GM19043 (cell line): ENCODE measurements around the gene P2RX3.

ENCODE experiments used
- ATAC-seq: cut with Tn5 transposase; IDR thresholded peaks from one replicate; pipeline ENCODE4 v1.9.1; 2021; ENCODE audit warnings: low read depth; ENCODE audit not compliant: unreplicated experiment

Gene P2RX3

GRCh38 chr11:57368106-57368844 lies 30.1 kb downstream of the P2RX3 start:
- ATAC-seq = no peak

GRCh38 chr11:57368845-57369232 lies 30.7 kb downstream of the P2RX3 start:
- ATAC-seq = no peak

- ATAC-seq = no peak
These were observed 32.1 kb downstream of the P2RX3 start for GRCh38 chr11:57370251-57370650.

- no peak for ATAC-seq
These were observed 32.8 kb downstream of the P2RX3 start for GRCh38 chr11:57370941-57371340.

GRCh38 chr11:57373146-57373545 lies 35.0 kb downstream of the P2RX3 start:
- no peak for ATAC-seq

GRCh38 chr11:57374966-57375365 lies 36.8 kb downstream of the P2RX3 start:
- ATAC-seq = no peak

- ATAC-seq = no peak
These were observed 37.3 kb downstream of the P2RX3 start for GRCh38 chr11:57375490-57375889.

GRCh38 chr11:57376095-57377090 lies 38.2 kb downstream of the P2RX3 start:
- no peak for ATAC-seq

GRCh38 chr11:57377107-57377506 lies 39.0 kb downstream of the P2RX3 start:
- no peak for ATAC-seq

- no peak for ATAC-seq
These were observed 40.0 kb downstream of the P2RX3 start for GRCh38 chr11:57378186-57378585.

GRCh38 chr11:57379732-57380131 lies 41.6 kb downstream of the P2RX3 start:
- no peak for ATAC-seq

- ATAC-seq = no peak
These were observed 42.8 kb downstream of the P2RX3 start, which contains the start of gene PRG3 for GRCh38 chr11:57380975-57381374. TSS of gene PRG3 (minus strand) at chr11:57381150. CDS start at chr11:57380708, 442 bp downstream.

- ATAC-seq = no peak
These were observed 48.2 kb downstream of the P2RX3 start for GRCh38 chr11:57386178-57386940.

GRCh38 chr11:57387289-57388030 lies 49.3 kb downstream of the P2RX3 start:
- ATAC-seq = no peak

GRCh38 chr11:57390535-57390934 lies 52.4 kb downstream of the P2RX3 start, which contains the start of gene PRG2:
TSS of gene PRG2 (minus strand) at chr11:57390650. CDS start at chr11:57389944, 706 bp downstream.
- ATAC-seq = no peak

- no peak for ATAC-seq
These were observed 53.0 kb downstream of the P2RX3 start for GRCh38 chr11:57391111-57391510.

GRCh38 chr11:57391539-57391938 lies 53.4 kb downstream of the P2RX3 start:
- ATAC-seq = no peak

- ATAC-seq = no peak
These were observed 54.1 kb downstream of the P2RX3 start for GRCh38 chr11:57392066-57392762.

GRCh38 chr11:57392763-57393105 lies 54.6 kb downstream of the P2RX3 start:
- no peak for ATAC-seq
